ENCODE measurements around the gene NEK10. TPM values are rescaled to one million over a fixed set of nuclear protein-coding genes. Genes with fewer than 3 reads are reported as not detected.

NEK10 gene
- total and polyA plus RNA-seq, 2 donors (not counting 1 experiment from before 2014, with no cell fraction given) = 0.49 to 0.55 TPM

GRCh38 chr3:27160146-27160545 lies 209.0 kb downstream of the NEK10 start:
- no CpG with 5 or more reads among the region's 3 CpGs for WGBS (ENCODE audit: insufficient coverage)
- Histone ChIP-seq H3K4me3 (ENCODE audit: control extremely low read depth in 1 of 5, extremely low read depth in 1 of 5, insufficient read depth in 1 of 5, low read depth in 2 of 5, low read length in 4 of 5) (no peak overlapping the region), H3K4me1 (ENCODE audit: control insufficient read depth in 2 of 2, insufficient read depth in 2 of 2, low read length in 2 of 2) (no peaks in the 10 kb centered on the region), H3K79me2 (ENCODE audit: control insufficient read depth, insufficient read depth, low read length) (no peaks in the 10 kb centered on the region), H3K36me3 (replicated peaks in 1 of 2; ENCODE audit: control extremely low read depth in 1 of 2, control insufficient read depth in 1 of 2, extremely low read depth in 1 of 2, insufficient read depth in 2 of 2, low read length in 1 of 2) (no peaks in the 10 kb centered on the region), H4K20me1 (ENCODE audit: control insufficient read depth, insufficient read depth, low read length, poor library complexity, severe bottlenecking) (no peaks in the 10 kb centered on the region), H3K4me2 (replicated peaks; ENCODE audit: low read depth, low read length, poor library complexity, severe bottlenecking) (no peak overlapping the region), H2AFZ (ENCODE audit: insufficient read depth, low read depth, low read length, poor library complexity, severe bottlenecking) (no peak overlapping the region), H3K9ac (ENCODE audit: low read length) (no peak overlapping the region), H3K27ac (ENCODE audit: low read length in 2 of 2) (no peak overlapping the region), H3K9me3 (ENCODE audit: control extremely low read depth in 1 of 3, control insufficient read depth in 2 of 3, insufficient read depth in 1 of 3, low read length in 2 of 3) (no peaks in the 10 kb centered on the region), H3K27me3 (replicated peaks in 1 of 4; ENCODE audit: control extremely low read depth in 1 of 4, control insufficient read depth in 3 of 4, insufficient read depth in 4 of 4, low read length in 3 of 4) (no peaks in the 10 kb centered on the region)
- ATAC-seq (ENCODE audit: low read depth) (no peak), DNase-seq (no peak)
- Mint-ChIP-seq H3K4me3 (no peak overlapping the region), H3K4me1 (no peaks in the 10 kb centered on the region), H3K9me3 (ENCODE audit: insufficient read depth) (peaks cover 10% of the 10 kb centered on the region), H3K27ac (no peak overlapping the region), H3K27me3 (no peaks in the 10 kb centered on the region)
- ChIA-PET CTCF (interaction anchor here (1.3 kb wide), 1 partner anchor 8 kb away, joined by 4 read pairs; no protein-coding TSS in a partner anchor), POLR2A (no interaction called here)
- intact Hi-C loops (cut with micrococcal nuclease) = no loop called here
- no peak for TF ChIP-seq EZH2 (IDR thresholded peaks at IDR 0.05; ENCODE audit: borderline replicate concordance, insufficient read depth, low read depth, low read length, poor library complexity, severe bottlenecking)
- no peak for TF ChIP-seq CTCF (IDR thresholded peaks at IDR 0.05)

GRCh38 chr3:27147215-27147614 lies 222.0 kb downstream of the NEK10 start:
- Histone ChIP-seq H3K36me3 (replicated peaks in 1 of 2; ENCODE audit: control extremely low read depth in 1 of 2, control insufficient read depth in 1 of 2, extremely low read depth in 1 of 2, insufficient read depth in 2 of 2, low read length in 1 of 2) (no peaks in the 10 kb centered on the region), H3K79me2 (ENCODE audit: control insufficient read depth, insufficient read depth, low read length) (no peaks in the 10 kb centered on the region), H3K27ac (ENCODE audit: low read length in 2 of 2) (no peak overlapping the region), H3K4me2 (replicated peaks; ENCODE audit: low read depth, low read length, poor library complexity, severe bottlenecking) (no peak overlapping the region), H3K4me1 (ENCODE audit: control insufficient read depth in 2 of 2, insufficient read depth in 2 of 2, low read length in 2 of 2) (no peaks in the 10 kb centered on the region), H3K4me3 (ENCODE audit: control extremely low read depth in 1 of 5, extremely low read depth in 1 of 5, insufficient read depth in 1 of 5, low read depth in 2 of 5, low read length in 4 of 5) (no peak overlapping the region), H3K27me3 (replicated peaks in 1 of 4; ENCODE audit: control extremely low read depth in 1 of 4, control insufficient read depth in 3 of 4, insufficient read depth in 4 of 4, low read length in 3 of 4) (no peaks in the 10 kb centered on the region), H2AFZ (ENCODE audit: insufficient read depth, low read depth, low read length, poor library complexity, severe bottlenecking) (no peak overlapping the region), H3K9ac (ENCODE audit: low read length) (no peak overlapping the region), H3K9me3 (ENCODE audit: control extremely low read depth in 1 of 3, control insufficient read depth in 2 of 3, insufficient read depth in 1 of 3, low read length in 2 of 3) (no peaks in the 10 kb centered on the region), H4K20me1 (ENCODE audit: control insufficient read depth, insufficient read depth, low read length, poor library complexity, severe bottlenecking) (no peaks in the 10 kb centered on the region)
- no peaks in the 10 kb centered on the region for H3K4me1 Mint-ChIP-seq
- H3K27ac Mint-ChIP-seq = no peak overlapping the region
- 100% methylated on average over 1 of the region's 1 CpG for WGBS (ENCODE audit: insufficient coverage)
- H3K27me3 Mint-ChIP-seq = peaks cover 2% of the 10 kb centered on the region
- DNase-seq (no peak), ATAC-seq (ENCODE audit: low read depth) (no peak)
- H3K4me3 Mint-ChIP-seq = no peak overlapping the region
- no peaks in the 10 kb centered on the region for H3K9me3 Mint-ChIP-seq (ENCODE audit: insufficient read depth)
- TF ChIP-seq CTCF (IDR thresholded peaks at IDR 0.05) (no peak), EZH2 (IDR thresholded peaks at IDR 0.05; ENCODE audit: borderline replicate concordance, insufficient read depth, low read depth, low read length, poor library complexity, severe bottlenecking) (no peak)
- intact Hi-C loops (cut with micrococcal nuclease) = no loop called here
- CTCF ChIA-PET = interaction anchor here (0.6 to 3.2 kb wide), 3 partner anchors 9 to 422 kb away, joined by 3 to 13 read pairs (median 5); no protein-coding TSS in a partner anchor
- POLR2A ChIA-PET = no interaction called here

All from B cell (primary cell).